ENCODE measurements around the gene UNC5C. TPM values are rescaled to one million over a fixed set of nuclear protein-coding genes. Genes with fewer than 3 reads are reported as not detected.

UNC5C gene
- total RNA-seq, 1 experiment from 2014 or later = 1.0 TPM

DNA sequence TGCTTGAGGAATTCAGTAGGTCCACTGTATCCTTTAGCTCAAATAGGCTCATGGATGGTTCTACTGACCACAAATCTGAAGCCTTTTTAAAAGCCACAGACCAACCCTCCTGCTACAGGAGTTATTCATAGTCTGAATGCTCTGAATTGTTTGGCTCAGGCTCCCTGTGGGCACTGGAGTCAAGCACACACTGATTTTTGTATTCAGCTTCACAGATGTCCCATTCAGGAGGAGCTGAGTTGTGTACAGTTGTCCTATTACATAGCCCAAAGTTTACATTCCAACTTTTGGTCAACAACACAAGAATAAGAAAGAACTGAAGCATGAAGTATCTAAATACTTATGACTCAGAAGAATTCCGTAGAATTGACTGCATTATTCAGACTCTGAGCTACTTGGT lies 243.9 kb downstream of the UNC5C start:
- TF ChIP-seq, protein P1, sequence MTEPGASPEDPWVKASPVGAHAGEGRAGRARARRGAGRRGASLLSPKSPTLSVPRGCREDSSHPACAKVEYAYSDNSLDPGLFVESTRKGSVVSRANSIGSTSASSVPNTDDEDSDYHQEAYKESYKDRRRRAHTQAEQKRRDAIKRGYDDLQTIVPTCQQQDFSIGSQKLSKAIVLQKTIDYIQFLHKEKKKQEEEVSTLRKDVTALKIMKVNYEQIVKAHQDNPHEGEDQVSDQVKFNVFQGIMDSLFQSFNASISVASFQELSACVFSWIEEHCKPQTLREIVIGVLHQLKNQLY (CRISPR knock-in tag; IDR thresholded peaks at IDR 0.05) = no peak
- TF ChIP-seq NFATC4 (CRISPR knock-in tag; IDR thresholded peaks at IDR 0.05) (no peak), IRF2 (CRISPR knock-in tag; IDR thresholded peaks at IDR 0.05; ENCODE audit: borderline replicate concordance, low read depth) (no peak), CBFB (CRISPR knock-in tag; IDR thresholded peaks at IDR 0.05; ENCODE audit: low read depth) (no peak), EMX1 (CRISPR knock-in tag; IDR thresholded peaks at IDR 0.05) (no peak), GRHL2 (CRISPR knock-in tag; IDR thresholded peaks at IDR 0.05; ENCODE audit: insufficient replicate concordance, severe bottlenecking) (no peak), TCF7 (CRISPR knock-in tag; IDR thresholded peaks at IDR 0.05; ENCODE audit: low read depth) (no peak), ETV6 (CRISPR knock-in tag; IDR thresholded peaks at IDR 0.05) (no peak), CREM (CRISPR knock-in tag; IDR thresholded peaks at IDR 0.05) (no peak), GTF2I (CRISPR knock-in tag; conservative IDR thresholded peaks at IDR 0.05) (no peak)
- TF ChIP-seq, protein P2, sequence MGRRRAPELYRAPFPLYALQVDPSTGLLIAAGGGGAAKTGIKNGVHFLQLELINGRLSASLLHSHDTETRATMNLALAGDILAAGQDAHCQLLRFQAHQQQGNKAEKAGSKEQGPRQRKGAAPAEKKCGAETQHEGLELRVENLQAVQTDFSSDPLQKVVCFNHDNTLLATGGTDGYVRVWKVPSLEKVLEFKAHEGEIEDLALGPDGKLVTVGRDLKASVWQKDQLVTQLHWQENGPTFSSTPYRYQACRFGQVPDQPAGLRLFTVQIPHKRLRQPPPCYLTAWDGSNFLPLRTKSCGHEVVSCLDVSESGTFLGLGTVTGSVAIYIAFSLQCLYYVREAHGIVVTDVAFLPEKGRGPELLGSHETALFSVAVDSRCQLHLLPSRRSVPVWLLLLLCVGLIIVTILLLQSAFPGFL (CRISPR knock-in tag; IDR thresholded peaks at IDR 0.05; ENCODE audit: borderline replicate concordance) = no peak
- TF ChIP-seq, protein P3, sequence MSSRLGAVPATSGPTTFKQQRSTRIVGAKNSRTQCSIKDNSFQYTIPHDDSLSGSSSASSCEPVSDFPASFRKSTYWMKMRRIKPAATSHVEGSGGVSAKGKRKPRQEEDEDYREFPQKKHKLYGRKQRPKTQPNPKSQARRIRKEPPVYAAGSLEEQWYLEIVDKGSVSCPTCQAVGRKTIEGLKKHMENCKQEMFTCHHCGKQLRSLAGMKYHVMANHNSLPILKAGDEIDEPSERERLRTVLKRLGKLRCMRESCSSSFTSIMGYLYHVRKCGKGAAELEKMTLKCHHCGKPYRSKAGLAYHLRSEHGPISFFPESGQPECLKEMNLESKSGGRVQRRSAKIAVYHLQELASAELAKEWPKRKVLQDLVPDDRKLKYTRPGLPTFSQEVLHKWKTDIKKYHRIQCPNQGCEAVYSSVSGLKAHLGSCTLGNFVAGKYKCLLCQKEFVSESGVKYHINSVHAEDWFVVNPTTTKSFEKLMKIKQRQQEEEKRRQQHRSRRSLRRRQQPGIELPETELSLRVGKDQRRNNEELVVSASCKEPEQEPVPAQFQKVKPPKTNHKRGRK (CRISPR knock-in tag; IDR thresholded peaks at IDR 0.05; ENCODE audit: borderline replicate concordance) = no peak
- TF ChIP-seq, protein P4, sequence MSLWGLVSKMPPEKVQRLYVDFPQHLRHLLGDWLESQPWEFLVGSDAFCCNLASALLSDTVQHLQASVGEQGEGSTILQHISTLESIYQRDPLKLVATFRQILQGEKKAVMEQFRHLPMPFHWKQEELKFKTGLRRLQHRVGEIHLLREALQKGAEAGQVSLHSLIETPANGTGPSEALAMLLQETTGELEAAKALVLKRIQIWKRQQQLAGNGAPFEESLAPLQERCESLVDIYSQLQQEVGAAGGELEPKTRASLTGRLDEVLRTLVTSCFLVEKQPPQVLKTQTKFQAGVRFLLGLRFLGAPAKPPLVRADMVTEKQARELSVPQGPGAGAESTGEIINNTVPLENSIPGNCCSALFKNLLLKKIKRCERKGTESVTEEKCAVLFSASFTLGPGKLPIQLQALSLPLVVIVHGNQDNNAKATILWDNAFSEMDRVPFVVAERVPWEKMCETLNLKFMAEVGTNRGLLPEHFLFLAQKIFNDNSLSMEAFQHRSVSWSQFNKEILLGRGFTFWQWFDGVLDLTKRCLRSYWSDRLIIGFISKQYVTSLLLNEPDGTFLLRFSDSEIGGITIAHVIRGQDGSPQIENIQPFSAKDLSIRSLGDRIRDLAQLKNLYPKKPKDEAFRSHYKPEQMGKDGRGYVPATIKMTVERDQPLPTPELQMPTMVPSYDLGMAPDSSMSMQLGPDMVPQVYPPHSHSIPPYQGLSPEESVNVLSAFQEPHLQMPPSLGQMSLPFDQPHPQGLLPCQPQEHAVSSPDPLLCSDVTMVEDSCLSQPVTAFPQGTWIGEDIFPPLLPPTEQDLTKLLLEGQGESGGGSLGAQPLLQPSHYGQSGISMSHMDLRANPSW (CRISPR knock-in tag; conservative IDR thresholded peaks at IDR 0.05; ENCODE audit: low read depth) = no peak
- Mint-ChIP-seq H3K27ac (peak overlapping the region; percentile 51; the same call in 1 of the 2 replicates), H3K4me1 (peaks cover 14% of the 10 kb centered on the region), H3K4me3 (no peak overlapping the region), H3K36me3 (no peaks in the 10 kb centered on the region; the same call in 1 of the 2 replicates), H3K27me3 (ENCODE audit: low read depth) (no peaks in the 10 kb centered on the region), H3K9me3 (peaks cover 5% of the 10 kb centered on the region)
- ATAC-seq (peak; percentile 95), DNase-seq (ENCODE audit: low spot score) (no peak)
- ChIA-PET CTCF (interaction anchor here (0.5 kb wide), 1 partner anchor 78 kb away, joined by 3 read pairs; no protein-coding TSS in a partner anchor), POLR2A (no interaction called here)

DNA sequence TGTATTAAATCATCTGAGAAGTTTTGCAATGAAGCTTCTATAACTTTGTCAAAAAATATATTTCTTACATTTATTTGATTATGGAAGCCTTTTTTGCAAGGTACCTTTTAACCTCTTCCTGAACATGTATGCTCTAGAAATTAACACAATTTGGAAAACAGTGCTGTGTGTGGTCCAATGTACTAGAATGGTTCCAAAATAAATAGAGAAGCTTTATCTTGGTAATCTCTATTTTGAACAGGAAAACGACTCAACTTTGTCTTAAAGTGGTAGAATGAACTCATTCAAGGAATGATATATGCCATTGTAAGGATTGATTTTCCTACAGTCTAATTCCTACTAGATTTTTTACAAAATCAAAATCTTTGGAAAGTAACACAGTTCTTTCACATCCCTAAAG lies 248.5 kb downstream of the UNC5C start:
- ATAC-seq (no peak), DNase-seq (ENCODE audit: low spot score) (no peak)
- no peaks in the 10 kb centered on the region for H3K27me3 Mint-ChIP-seq (ENCODE audit: low read depth)
- ChIA-PET CTCF (no interaction called here), POLR2A (no interaction called here)
- peaks cover 11% of the 10 kb centered on the region for H3K4me1 Mint-ChIP-seq
- H3K4me3 Mint-ChIP-seq = no peak overlapping the region
- no peaks in the 10 kb centered on the region; the same call in 1 of the 2 replicates for H3K36me3 Mint-ChIP-seq
- peaks cover 19% of the 10 kb centered on the region for H3K9me3 Mint-ChIP-seq
- H3K27ac Mint-ChIP-seq = no peak overlapping the region
- TF ChIP-seq NR1H2 (CRISPR knock-in tag; IDR thresholded peaks at IDR 0.05) (no peak), ELF4 (CRISPR knock-in tag; IDR thresholded peaks at IDR 0.05; ENCODE audit: low read depth) (no peak), JAZF1 (CRISPR knock-in tag; IDR thresholded peaks at IDR 0.05) (no peak), TP53 (CRISPR knock-in tag; IDR thresholded peaks at IDR 0.05) (no peak), ZNF219 (CRISPR knock-in tag; IDR thresholded peaks at IDR 0.05; ENCODE audit: borderline replicate concordance) (no peak), EMX1 (CRISPR knock-in tag; IDR thresholded peaks at IDR 0.05) (no peak), ZBTB21 (CRISPR knock-in tag; IDR thresholded peaks at IDR 0.05; ENCODE audit: borderline replicate concordance) (no peak), CREM (CRISPR knock-in tag; IDR thresholded peaks at IDR 0.05) (no peak), FOXJ3 (CRISPR knock-in tag; IDR thresholded peaks at IDR 0.05; ENCODE audit: borderline replicate concordance) (no peak)
- TF ChIP-seq, protein P5, sequence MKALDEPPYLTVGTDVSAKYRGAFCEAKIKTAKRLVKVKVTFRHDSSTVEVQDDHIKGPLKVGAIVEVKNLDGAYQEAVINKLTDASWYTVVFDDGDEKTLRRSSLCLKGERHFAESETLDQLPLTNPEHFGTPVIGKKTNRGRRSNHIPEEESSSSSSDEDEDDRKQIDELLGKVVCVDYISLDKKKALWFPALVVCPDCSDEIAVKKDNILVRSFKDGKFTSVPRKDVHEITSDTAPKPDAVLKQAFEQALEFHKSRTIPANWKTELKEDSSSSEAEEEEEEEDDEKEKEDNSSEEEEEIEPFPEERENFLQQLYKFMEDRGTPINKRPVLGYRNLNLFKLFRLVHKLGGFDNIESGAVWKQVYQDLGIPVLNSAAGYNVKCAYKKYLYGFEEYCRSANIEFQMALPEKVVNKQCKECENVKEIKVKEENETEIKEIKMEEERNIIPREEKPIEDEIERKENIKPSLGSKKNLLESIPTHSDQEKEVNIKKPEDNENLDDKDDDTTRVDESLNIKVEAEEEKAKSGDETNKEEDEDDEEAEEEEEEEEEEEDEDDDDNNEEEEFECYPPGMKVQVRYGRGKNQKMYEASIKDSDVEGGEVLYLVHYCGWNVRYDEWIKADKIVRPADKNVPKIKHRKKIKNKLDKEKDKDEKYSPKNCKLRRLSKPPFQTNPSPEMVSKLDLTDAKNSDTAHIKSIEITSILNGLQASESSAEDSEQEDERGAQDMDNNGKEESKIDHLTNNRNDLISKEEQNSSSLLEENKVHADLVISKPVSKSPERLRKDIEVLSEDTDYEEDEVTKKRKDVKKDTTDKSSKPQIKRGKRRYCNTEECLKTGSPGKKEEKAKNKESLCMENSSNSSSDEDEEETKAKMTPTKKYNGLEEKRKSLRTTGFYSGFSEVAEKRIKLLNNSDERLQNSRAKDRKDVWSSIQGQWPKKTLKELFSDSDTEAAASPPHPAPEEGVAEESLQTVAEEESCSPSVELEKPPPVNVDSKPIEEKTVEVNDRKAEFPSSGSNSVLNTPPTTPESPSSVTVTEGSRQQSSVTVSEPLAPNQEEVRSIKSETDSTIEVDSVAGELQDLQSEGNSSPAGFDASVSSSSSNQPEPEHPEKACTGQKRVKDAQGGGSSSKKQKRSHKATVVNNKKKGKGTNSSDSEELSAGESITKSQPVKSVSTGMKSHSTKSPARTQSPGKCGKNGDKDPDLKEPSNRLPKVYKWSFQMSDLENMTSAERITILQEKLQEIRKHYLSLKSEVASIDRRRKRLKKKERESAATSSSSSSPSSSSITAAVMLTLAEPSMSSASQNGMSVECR (CRISPR knock-in tag; IDR thresholded peaks at IDR 0.05; ENCODE audit: borderline replicate concordance) = no peak
- TF ChIP-seq, protein P6, sequence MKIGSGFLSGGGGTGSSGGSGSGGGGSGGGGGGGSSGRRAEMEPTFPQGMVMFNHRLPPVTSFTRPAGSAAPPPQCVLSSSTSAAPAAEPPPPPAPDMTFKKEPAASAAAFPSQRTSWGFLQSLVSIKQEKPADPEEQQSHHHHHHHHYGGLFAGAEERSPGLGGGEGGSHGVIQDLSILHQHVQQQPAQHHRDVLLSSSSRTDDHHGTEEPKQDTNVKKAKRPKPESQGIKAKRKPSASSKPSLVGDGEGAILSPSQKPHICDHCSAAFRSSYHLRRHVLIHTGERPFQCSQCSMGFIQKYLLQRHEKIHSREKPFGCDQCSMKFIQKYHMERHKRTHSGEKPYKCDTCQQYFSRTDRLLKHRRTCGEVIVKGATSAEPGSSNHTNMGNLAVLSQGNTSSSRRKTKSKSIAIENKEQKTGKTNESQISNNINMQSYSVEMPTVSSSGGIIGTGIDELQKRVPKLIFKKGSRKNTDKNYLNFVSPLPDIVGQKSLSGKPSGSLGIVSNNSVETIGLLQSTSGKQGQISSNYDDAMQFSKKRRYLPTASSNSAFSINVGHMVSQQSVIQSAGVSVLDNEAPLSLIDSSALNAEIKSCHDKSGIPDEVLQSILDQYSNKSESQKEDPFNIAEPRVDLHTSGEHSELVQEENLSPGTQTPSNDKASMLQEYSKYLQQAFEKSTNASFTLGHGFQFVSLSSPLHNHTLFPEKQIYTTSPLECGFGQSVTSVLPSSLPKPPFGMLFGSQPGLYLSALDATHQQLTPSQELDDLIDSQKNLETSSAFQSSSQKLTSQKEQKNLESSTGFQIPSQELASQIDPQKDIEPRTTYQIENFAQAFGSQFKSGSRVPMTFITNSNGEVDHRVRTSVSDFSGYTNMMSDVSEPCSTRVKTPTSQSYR (CRISPR knock-in tag; IDR thresholded peaks at IDR 0.05) = no peak
